ENCODE results near the gene TUBB2B.
"Not testable (repeated sequence)": the region's sequence is repeated elsewhere in the genome, so short reads cannot be mapped to it uniquely, and the experiment has no call there.

TUBB2B gene

DNA sequence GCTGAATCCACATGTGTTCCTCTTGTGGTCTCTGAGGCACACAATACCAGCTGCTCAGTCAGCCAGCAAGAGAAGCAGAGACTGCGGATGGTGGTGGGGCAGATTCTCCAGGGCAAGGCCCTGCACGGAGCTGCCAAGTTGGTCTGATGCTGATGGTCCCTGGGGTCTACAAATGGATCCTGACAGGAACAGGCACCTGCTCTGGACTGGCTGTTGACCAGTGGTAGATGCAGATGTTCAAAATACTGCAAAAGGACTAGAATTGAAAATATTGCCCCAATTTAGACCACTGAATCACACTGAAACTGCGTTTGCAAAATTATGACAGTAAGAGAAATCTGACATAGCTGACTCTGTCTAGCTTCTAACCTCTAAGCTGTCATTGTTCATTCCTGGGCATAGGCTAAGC, 40.5 kb downstream of the TUBB2B start:
- no peak for DNase-seq (ENCODE audit: low spot score)

DNA sequence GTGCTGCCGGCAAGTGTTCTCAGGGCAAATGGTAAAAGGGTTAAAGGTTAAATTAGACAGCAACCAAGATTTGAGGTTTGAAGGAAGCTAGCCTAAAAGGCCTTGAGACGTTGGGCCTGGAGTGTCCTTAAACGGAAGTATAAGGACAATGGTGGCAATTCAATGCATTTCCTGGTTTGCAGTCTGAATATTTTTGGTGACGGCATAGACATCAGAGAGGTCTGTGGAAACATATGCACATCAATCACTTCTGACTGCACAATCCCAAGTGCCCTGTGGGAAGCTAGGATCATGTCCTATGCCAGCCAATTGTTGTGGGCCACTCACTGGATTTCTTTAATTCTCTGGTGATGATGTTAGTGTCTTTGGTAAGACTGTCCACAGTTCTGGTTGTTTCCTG, 44.4 kb downstream of the TUBB2B start:
- no peak for DNase-seq (ENCODE audit: low spot score)

DNA sequence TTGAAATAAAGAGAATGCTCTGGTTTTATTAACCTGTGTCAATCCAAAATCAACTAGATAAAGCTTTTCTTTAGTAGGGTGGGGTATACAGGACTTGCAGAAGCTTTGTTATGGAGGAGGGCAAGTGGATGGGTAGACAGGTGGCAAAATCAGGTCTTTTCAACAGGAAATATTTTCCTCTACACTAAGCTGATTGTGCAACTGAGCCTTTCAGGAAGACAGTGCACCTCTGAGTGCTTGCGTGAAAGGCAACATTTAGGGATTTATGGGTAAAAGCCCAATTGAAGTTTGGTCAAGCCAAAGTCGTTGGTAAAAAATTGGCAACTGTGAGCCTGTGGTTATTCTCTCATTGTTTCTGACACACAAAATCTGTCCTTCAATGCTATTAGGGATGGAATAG, 46.3 kb downstream of the TUBB2B start:
- no peak for DNase-seq (ENCODE audit: low spot score)

- DNase-seq (ENCODE audit: low spot score): not testable (repeated sequence)
Measured at GRCh38 chr6:3179945-3180344, 47.5 kb downstream of the TUBB2B start.

DNA sequence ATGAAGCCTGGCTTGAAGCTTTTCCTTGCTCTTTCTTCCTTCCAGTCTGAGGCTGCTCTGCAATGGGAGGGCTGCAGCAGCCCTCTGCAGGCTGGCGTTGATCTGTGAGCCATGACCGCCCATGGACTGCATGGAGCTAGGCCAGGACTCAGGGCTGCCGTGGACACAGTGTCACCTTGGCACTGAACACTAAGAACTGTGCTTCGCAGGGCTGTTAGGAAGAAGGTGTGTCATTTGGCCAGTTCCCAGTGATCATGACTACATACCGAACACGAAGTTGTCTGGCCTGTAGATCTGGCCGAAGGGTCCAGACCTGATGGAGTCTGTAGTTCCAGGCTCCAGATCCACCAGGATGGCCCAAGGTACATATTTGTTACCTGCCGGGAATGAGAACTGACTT, 48.8 kb downstream of the TUBB2B start:
- DNase-seq (ENCODE audit: low spot score): not testable (repeated sequence)

GRCh38 chr6:3176562-3177355, 50.7 kb downstream of the TUBB2B start:
- no peak for DNase-seq (ENCODE audit: low spot score)

DNA sequence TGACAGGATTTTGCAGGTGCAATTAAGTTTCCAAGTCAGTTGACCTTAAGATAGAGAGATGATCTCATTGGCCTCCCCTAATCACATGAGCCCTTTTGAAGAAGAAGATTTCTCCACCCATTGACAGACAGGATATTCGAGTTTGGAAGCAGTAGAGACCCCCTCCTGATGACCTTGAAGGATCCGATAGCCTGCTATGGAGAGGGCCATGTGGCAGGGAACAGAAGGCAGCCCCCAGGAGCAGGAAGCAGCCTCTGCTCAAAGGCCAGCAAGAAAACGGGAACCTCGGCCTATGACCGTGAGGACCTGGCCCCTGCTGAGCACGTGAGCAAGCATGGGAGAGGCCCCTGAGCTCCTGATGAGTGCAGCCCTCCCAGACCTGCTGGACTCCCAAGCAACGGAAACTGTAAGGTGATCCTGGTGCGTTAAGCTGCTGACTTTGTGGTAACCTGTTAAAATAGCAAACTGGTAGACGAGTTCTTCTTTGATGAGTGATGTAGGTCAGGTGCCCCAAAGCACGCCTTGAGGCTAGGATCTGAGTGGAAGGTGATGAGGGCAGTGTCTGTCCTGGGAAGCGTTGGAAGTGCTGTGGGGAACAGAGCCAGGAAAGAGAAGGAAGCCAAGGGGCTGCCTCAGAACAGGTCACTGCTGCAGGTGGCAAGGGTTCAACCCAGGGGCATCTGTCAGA, 51.6 kb downstream of the TUBB2B start:
- no peak for DNase-seq (ENCODE audit: low spot score)

Data from hematopoietic multipotent progenitor cell treated with erythropoietin and hydrocortisone succinate and interleukin-3 and kit ligand, for 17 days (in vitro differentiated cells).